HCT116 (cell line): Measurements from ENCODE around the gene DHX34. TPM values are rescaled to one million over a fixed set of nuclear protein-coding genes. Genes with fewer than 3 reads are reported as not detected.

Source experiments
- ATAC-seq: fragments of 200-7000 bp; cut with Tn5 transposase; 2 replicates; pipeline ENCODE4 v1.9.1; 2020; ENCODE audit warnings: mild to moderate bottlenecking, moderate library complexity
- BruUV-seq: library from RNA; stranded (reverse); fragments of 400-500 nt; replicated peaks from 2 replicates; lab custom pipeline; 2021; lab: Mats Ljungman, UMichigan
- CTCF ChIA-PET: fragments of 300-600 bp; sonication (Branson Sonifier 250); formaldehyde crosslinking; loops from one replicate; lab custom pipeline; 2021; ENCODE audit warnings: antibody characterized with exemption; lab: Charles Lee
- POLR2A ChIA-PET: fragments of 300-600, 350-600 bp; sonication (Branson Sonifier 250); formaldehyde crosslinking; loops from one replicate; lab custom pipeline; 2021; ENCODE audit warnings: antibody characterized with exemption; lab: Charles Lee
- RAD21 ChIA-PET, 2 experiments: fragments of 300-600 bp; sonication (Branson Sonifier 250); formaldehyde crosslinking; loops; one replicate each; lab custom pipeline; 2023; ENCODE audit warnings: low total read pairs in 2 of 2; ENCODE audit not compliant: uncharacterized antibody in 2 of 2, unreplicated experiment in 2 of 2, low non-redundant PET in 1 of 2; lab: Charles Lee
- DNase-seq: peaks from one replicate; pipeline ENCODE4 v3.0.0-alpha.2; 2010; ENCODE audit warnings: low read depth, low spot score
- H2AFZ ChIP-seq: fragments of 200-600 bp; shearing (Covaris generic), sonication (generic); 2 replicates; pipeline ENCODE4 v1.6.1; 2017; ENCODE audit warnings: low read depth, mixed run types, mixed read lengths, antibody characterized with exemption, low read length; ENCODE audit not compliant: poor library complexity, severe bottlenecking
- H3K27ac ChIP-seq: 2 replicates; pipeline ENCODE4 v1.5.1; 2012; ENCODE audit warnings: low read depth, low read length
- H3K27me3 ChIP-seq: fragments of 200-600 bp; sonication (generic); 2 replicates; pipeline ENCODE4 v1.6.1; 2016; ENCODE audit warnings: mixed run types, low read length, mixed read lengths; ENCODE audit not compliant: insufficient read depth
- H3K36me3 ChIP-seq, 2 experiments: fragments of 200-500 bp in 1 of 2; fragments of 200-600 bp in 1 of 2; sonication (Bioruptor generic) in 1 of 2; sonication (generic) in 1 of 2; 2 replicates each; pipeline versions ENCODE4 v1.5.1 to v1.6.1; 2014 to 2016; ENCODE audit warnings: low read length in 2 of 2, inconsistent platforms in 1 of 2, mixed read lengths in 1 of 2, mixed run types in 1 of 2; ENCODE audit not compliant: insufficient read depth in 2 of 2, control insufficient read depth in 1 of 2
- H3K4me1 ChIP-seq, 2 experiments: fragments of 200-600 bp in 1 of 2; sonication (generic) in 1 of 2; 2 replicates each; pipeline versions ENCODE4 v1.5.1 to v1.6.1; 2012 to 2017; ENCODE audit warnings: low read length in 2 of 2, inconsistent platforms in 1 of 2, mild to moderate bottlenecking in 1 of 2, mixed read lengths in 1 of 2, mixed run types in 1 of 2, moderate library complexity in 1 of 2; ENCODE audit not compliant: insufficient read depth in 2 of 2, control insufficient read depth in 1 of 2
- H3K4me2 ChIP-seq: fragments of 200-600 bp; sonication (generic); 2 replicates; pipeline ENCODE4 v1.6.1; 2017; ENCODE audit warnings: mixed run types, low read length, mixed read lengths
- H3K4me3 ChIP-seq, 2 experiments: fragments of 200-600 bp in 1 of 2; sonication (generic) in 1 of 2; replicated peaks in 1 of 2; 2 replicates each; pipeline ENCODE4 v1.5.1; 2011 to 2016; ENCODE audit warnings: low read length in 2 of 2, control low read depth in 1 of 2, low read depth in 1 of 2, mild to moderate bottlenecking in 1 of 2, mixed read lengths in 1 of 2, mixed run types in 1 of 2
- H3K79me2 ChIP-seq: fragments of 200-600 bp; sonication (generic); 2 replicates; pipeline ENCODE4 v1.6.1; 2017; ENCODE audit warnings: mild to moderate bottlenecking, mixed run types, low read length, moderate library complexity, mixed read lengths; ENCODE audit not compliant: insufficient read depth
- H3K9ac ChIP-seq: fragments of 200-600 bp; sonication (generic); 2 replicates; pipeline ENCODE4 v1.6.1; 2016; ENCODE audit warnings: low read length, mixed read lengths
- H3K9me2 ChIP-seq: fragments of 200-600 bp; sonication (generic), shearing (Covaris generic); 2 replicates; pipeline ENCODE4 v1.6.1; 2017; ENCODE audit warnings: mixed run types, mild to moderate bottlenecking, moderate library complexity; ENCODE audit not compliant: insufficient read depth
- H3K9me3 ChIP-seq, 2 experiments: fragments of 200-500 bp in 1 of 2; fragments of 200-600 bp in 1 of 2; sonication (Bioruptor generic) in 1 of 2; sonication (generic) in 1 of 2; 2 replicates each; pipeline ENCODE4 v1.6.1; 2014 to 2017; ENCODE audit warnings: low read length in 2 of 2, mixed read lengths in 2 of 2, inconsistent platforms in 1 of 2, low read depth in 1 of 2, mild to moderate bottlenecking in 1 of 2, mixed run types in 1 of 2, moderate library complexity in 1 of 2; ENCODE audit not compliant: control insufficient read depth in 1 of 2, insufficient read depth in 1 of 2
- H4K20me1 ChIP-seq: fragments of 200-600 bp; sonication (generic), shearing (Covaris generic); 2 replicates; pipeline ENCODE4 v1.6.1; 2017; ENCODE audit warnings: mixed run types, mild to moderate bottlenecking, moderate library complexity; ENCODE audit not compliant: insufficient read depth
- CBX3 ChIP-seq: IDR thresholded peaks from 2 replicates; pipeline ENCODE4 v1.6.1; 2012; ENCODE audit warnings: low read depth
- CTCF ChIP-seq, 3 experiments: fragments of 200-600 bp in 1 of 3; sonication (generic) in 1 of 3; IDR thresholded peaks in 2 of 3; conservative IDR thresholded peaks in 1 of 3; 2 replicates each; pipeline ENCODE4 v1.5.1; 2012 to 2017; ENCODE audit warnings: low read depth in 2 of 3, low read length in 2 of 3, antibody characterized with exemption in 1 of 3, borderline replicate concordance in 1 of 3, control low read depth in 1 of 3, mild to moderate bottlenecking in 1 of 3, mixed read lengths in 1 of 3, mixed run types in 1 of 3, moderate library complexity in 1 of 3; ENCODE audit not compliant: insufficient read depth in 1 of 3
- ELF1 ChIP-seq: IDR thresholded peaks from 2 replicates; pipeline ENCODE4 v1.6.1; 2012; ENCODE audit warnings: low read depth, borderline replicate concordance
- JUND ChIP-seq: IDR thresholded peaks from 2 replicates; pipeline ENCODE4 v1.6.1; 2012
- POLR2AphosphoS5 ChIP-seq: IDR thresholded peaks from 2 replicates; pipeline ENCODE4 v1.6.1; 2011; ENCODE audit warnings: mild to moderate bottlenecking, low read depth, low read length, moderate library complexity
- RAD21 ChIP-seq: IDR thresholded peaks from 2 replicates; pipeline ENCODE4 v1.6.1; 2012; ENCODE audit warnings: low read depth, mild to moderate bottlenecking
- SIN3A ChIP-seq: IDR thresholded peaks from 2 replicates; pipeline ENCODE4 v1.6.1; 2012; ENCODE audit warnings: low read depth
- SP1 ChIP-seq: IDR thresholded peaks from 2 replicates; pipeline ENCODE4 v1.6.1; 2012; ENCODE audit warnings: low read depth
- SRF ChIP-seq: IDR thresholded peaks from 2 replicates; pipeline ENCODE4 v1.6.1; 2012; ENCODE audit warnings: low read depth
- YY1 ChIP-seq: IDR thresholded peaks from 2 replicates; pipeline ENCODE4 v1.6.1; 2011; ENCODE audit warnings: low read length, low read depth, moderate library complexity, mild to moderate bottlenecking; ENCODE audit not compliant: insufficient replicate concordance; ENCODE audit errors: extremely low read depth
- ZFX ChIP-seq: fragments of 450-650 bp; IDR thresholded peaks from 2 replicates; pipeline ENCODE4 v1.6.1; 2017
- intact Hi-C: fragments of 100-400 bp; cut with micrococcal nuclease; formaldehyde crosslinking; loops from 2 replicates; pipeline ENCODE4 v1.10.0; 2022
- total RNA-seq: library from RNA; stranded (reverse); gene quantifications from one replicate; pipeline ENCODE4 v1.2.1, GENCODE V29; 2021; ENCODE audit not compliant: unreplicated experiment

Gene DHX34
- total RNA-seq, 1 experiment from 2014 or later = 30.5 TPM

- Histone ChIP-seq H3K4me2 (no peak overlapping the region), H3K9me3 (no peaks in the 10 kb centered on the region), H3K4me3 (no peak overlapping the region), H3K9ac (no peak overlapping the region), H3K27me3 (no peaks in the 10 kb centered on the region), H2AFZ (no peak overlapping the region), H3K4me1 (peaks cover 8 to 29% of the 10 kb centered on the region in 2 experiments; a peak in 3 of 4 replicates)
- no peak for DNase-seq
- POLR2A ChIA-PET = no interaction called here
- intact Hi-C loops = no loop called here
- RAD21 ChIA-PET = no interaction called here
- no peak for TF ChIP-seq POLR2AphosphoS5
- no peak for TF ChIP-seq CBX3
- no peak for TF ChIP-seq SRF
- TF ChIP-seq ELF1 = no peak
- no peak for TF ChIP-seq RAD21
- TF ChIP-seq SP1 = no peak
- no peak for TF ChIP-seq ZFX
- no peak for TF ChIP-seq YY1
- no peak for TF ChIP-seq SIN3A
- no peak for TF ChIP-seq JUND
- TF ChIP-seq CTCF (IDR thresholded peaks at IDR 0.05 in 2 of 3, conservative IDR thresholded peaks at IDR 0.05 in 1 of 3; ENCODE audit: borderline replicate concordance in 1 of 3, insufficient read depth in 1 of 3, low read depth in 2 of 3, low read length in 2 of 3) = no peak
- TF ChIP-seq, all 23 proteins: peak for 0
- Histone ChIP-seq H4K20me1 (no peaks in the 10 kb centered on the region), H3K9me2 (no peaks in the 10 kb centered on the region), H3K36me3 (no peaks in the 10 kb centered on the region), H3K27ac (no peak overlapping the region), H3K79me2 (no peaks in the 10 kb centered on the region)
- no peak for ATAC-seq
- no TSS peak for BruUV-seq
- CTCF ChIA-PET = interaction anchor here (1.2 to 1.3 kb wide), 2 partner anchors 47 to 124 kb away, joined by 3 to 6 read pairs; no protein-coding TSS in a partner anchor
Measured at GRCh38 chr19:47303966-47304365, 45.1 kb upstream of the DHX34 start.
